Small intestine (tissue), 7 donors: ENCODE measurements around the gene AGRN. TPM values are rescaled to one million over a fixed set of nuclear protein-coding genes. Genes with fewer than 3 reads are reported as not detected.

Experiments
- DNase-seq, 2 donors: peaks; one replicate each; pipeline versions ENCODE4 v3.0.0 to v3.0.0-alpha.2; 2013
- FAIRE-seq: peaks from 2 replicates; lab custom pipeline; 2012; peaks lifted over from hg19 to GRCh38; lab: Jason Lieb, UNC
- H3K27ac ChIP-seq, 3 donors: one replicate each; pipeline ENCODE4 v1.5.1; 2013; ENCODE audit warnings: low read length in 2 of 3, mild to moderate bottlenecking in 2 of 3, control low read depth in 1 of 3, inconsistent platforms in 1 of 3, low read depth in 1 of 3, moderate library complexity in 1 of 3
- H3K27me3 ChIP-seq, 3 donors: one replicate each; pipeline ENCODE4 v1.6.1; 2013; ENCODE audit warnings: low read length in 3 of 3, inconsistent platforms in 1 of 3; ENCODE audit not compliant: control insufficient read depth in 3 of 3, insufficient read depth in 3 of 3
- H3K36me3 ChIP-seq, 3 donors: one replicate each; pipeline ENCODE4 v1.6.1; 2013; ENCODE audit warnings: low read length in 3 of 3, inconsistent platforms in 1 of 3, low read depth in 1 of 3, mild to moderate bottlenecking in 1 of 3, moderate library complexity in 1 of 3; ENCODE audit not compliant: control insufficient read depth in 3 of 3, insufficient read depth in 2 of 3
- H3K4me1 ChIP-seq, 3 donors: one replicate each; pipeline ENCODE4 v1.6.1; 2013; ENCODE audit warnings: low read length in 2 of 3, inconsistent platforms in 1 of 3, low read depth in 1 of 3, mild to moderate bottlenecking in 1 of 3, moderate library complexity in 1 of 3; ENCODE audit not compliant: control insufficient read depth in 3 of 3, insufficient read depth in 2 of 3
- H3K4me3 ChIP-seq, 3 donors: one replicate each; pipeline ENCODE4 v1.5.1; 2013; ENCODE audit warnings: low read length in 3 of 3, control low read depth in 1 of 3, inconsistent platforms in 1 of 3, low read depth in 1 of 3, mild to moderate bottlenecking in 1 of 3, moderate library complexity in 1 of 3
- H3K9me3 ChIP-seq, 2 donors: one replicate each; pipeline ENCODE4 v1.6.1; 2013; ENCODE audit warnings: low read depth in 1 of 2, low read length in 1 of 2; ENCODE audit not compliant: control insufficient read depth in 2 of 2, insufficient read depth in 1 of 2
- WGBS, 3 donors: extraction: QIAGEN DNeasy Blood & Tissue Kit; methylation state at CpG; one replicate each; pipeline ENCODE4 v1.1.7; 2013; 5-methylcytosine and 5-hydroxymethylcytosine counted together
- polyA plus RNA-seq, 4 donors: library from polyadenylated mRNA; stranded (reverse) in 3 of 4; unstranded in 1 of 4; fragments of 200-250 nt in 3 of 4; fragments of 120-200 nt in 1 of 4; gene quantifications; one replicate each; pipeline versions ENCODE4 v1.2.1 to v1.2.3, GENCODE V29; 2013
- donor health status: healthy with polysubstance abuse.
- donor health status: control.
- donor health status: control.
- donor health status: Bipolar disorder and iron deficiency.
- donor health status: healthy.

The AGRN gene
- polyA plus RNA-seq, 4 donors = 13.2 to 104 (median 19.9) TPM

- Histone ChIP-seq H3K27ac (peak overlapping the region in 1 of 3 donors; percentile 84), H3K4me1 (peaks cover 0 to 22% (median 0%) of the 10 kb centered on the region in 3 donors), H3K36me3 (peaks cover 0 to 55% (median 0%) of the 10 kb centered on the region in 3 donors), H3K9me3 (no peaks in the 10 kb centered on the region), H3K4me3 (peak overlapping the region in 2 of 3 donors; percentile 36 to 51), H3K27me3 (peaks cover 0 to 5% (median 0%) of the 10 kb centered on the region in 3 donors)
- no peak for FAIRE-seq
- WGBS, 3 donors = 0 to 10% (median 3%) methylated on average over 30 to 73 of the region's 73 CpGs
- peak; percentile 79 to 94 for DNase-seq
Measured at GRCh38 chr1:1033009-1033587, 13.2 kb downstream of the AGRN start.

GRCh38 chr1:1033731-1034438, 14.0 kb downstream of the AGRN start:
- FAIRE-seq = no peak
- Histone ChIP-seq H3K27me3 (peaks cover 0 to 11% (median 4%) of the 10 kb centered on the region in 3 donors), H3K9me3 (no peaks in the 10 kb centered on the region), H3K4me3 (peak overlapping the region in 2 of 3 donors; percentile 19 to 51), H3K36me3 (peaks cover 0 to 60% (median 0%) of the 10 kb centered on the region in 3 donors), H3K4me1 (peaks cover 0 to 22% (median 0%) of the 10 kb centered on the region in 3 donors), H3K27ac (no peak overlapping the region)
- DNase-seq = peak in 1 of 2 donors; percentile 51
- WGBS, 3 donors = 7 to 13% (median 13%) methylated on average over 35 to 71 of the region's 71 CpGs

- WGBS, 3 donors = 63 to 70% (median 69%) methylated on average over 25 to 30 of the region's 30 CpGs
- H3K27me3 ChIP-seq = peaks cover 0 to 15% (median 4%) of the 10 kb centered on the region in 3 donors
- peaks cover 0 to 27% (median 3%) of the 10 kb centered on the region in 3 donors for H3K4me1 ChIP-seq
- H3K36me3 ChIP-seq = peaks cover 0 to 59% (median 0%) of the 10 kb centered on the region in 3 donors
- no peak overlapping the region for H3K27ac ChIP-seq
- FAIRE-seq (no peak), DNase-seq (no peak)
- H3K4me3 ChIP-seq = no peak overlapping the region
- no peaks in the 10 kb centered on the region for H3K9me3 ChIP-seq
Measured at GRCh38 chr1:1034439-1034781, 14.5 kb downstream of the AGRN start.

GRCh38 chr1:1035291-1035943, 15.5 kb downstream of the AGRN start:
- peaks cover 0 to 59% (median 0%) of the 10 kb centered on the region in 3 donors for H3K36me3 ChIP-seq
- H3K9me3 ChIP-seq = no peaks in the 10 kb centered on the region
- peaks cover 3 to 37% (median 5%) of the 10 kb centered on the region in 3 donors for H3K4me1 ChIP-seq
- FAIRE-seq (no peak), DNase-seq (no peak)
- peaks cover 0 to 23% (median 4%) of the 10 kb centered on the region in 3 donors for H3K27me3 ChIP-seq
- H3K27ac ChIP-seq = no peak overlapping the region
- WGBS, 3 donors = 87 to 91% (median 88%) methylated on average over 17 to 19 of the region's 19 CpGs
- H3K4me3 ChIP-seq = no peak overlapping the region

- WGBS, 3 donors = 45 to 77% (median 59%) methylated on average over 29 to 30 of the region's 30 CpGs
Measured at GRCh38 chr1:1037366-1038327, 17.7 kb downstream of the AGRN start.

GRCh38 chr1:1038694-1039093, 18.8 kb downstream of the AGRN start:
- H3K4me1 ChIP-seq = peaks cover 3 to 16% (median 6%) of the 10 kb centered on the region in 3 donors
- peaks cover 0 to 77% (median 0%) of the 10 kb centered on the region in 3 donors for H3K36me3 ChIP-seq
- H3K9me3 ChIP-seq = no peaks in the 10 kb centered on the region
- H3K27me3 ChIP-seq = peaks cover 0 to 22% (median 4%) of the 10 kb centered on the region in 3 donors
- FAIRE-seq (no peak), DNase-seq (no peak)
- H3K4me3 ChIP-seq = no peak overlapping the region
- no peak overlapping the region for H3K27ac ChIP-seq
- 79 to 91% (median 80%) methylated on average over 6 of the region's 6 CpGs for WGBS, 3 donors

More at GRCh38 chr1:1037366-1038327, 17.7 kb downstream of the AGRN start:
- Histone ChIP-seq H3K9me3 (no peaks in the 10 kb centered on the region), H3K27ac (no peak overlapping the region), H3K27me3 (peaks cover 0 to 23% (median 4%) of the 10 kb centered on the region in 3 donors), H3K4me1 (peaks cover 3 to 19% (median 6%) of the 10 kb centered on the region in 3 donors), H3K4me3 (no peak overlapping the region), H3K36me3 (peaks cover 0 to 67% (median 0%) of the 10 kb centered on the region in 3 donors)
- no peak for FAIRE-seq
- DNase-seq = peak in 1 of 2 donors; percentile 28

- Histone ChIP-seq H3K27ac (no peak overlapping the region), H3K27me3 (peaks cover 0 to 20% (median 4%) of the 10 kb centered on the region in 3 donors), H3K36me3 (peaks cover 0 to 82% (median 2%) of the 10 kb centered on the region in 3 donors), H3K4me1 (peaks cover 3 to 16% (median 6%) of the 10 kb centered on the region in 3 donors), H3K4me3 (no peak overlapping the region), H3K9me3 (no peaks in the 10 kb centered on the region)
- 37 to 40% (median 39%) methylated on average over 16 to 17 of the region's 17 CpGs for WGBS, 3 donors
- no peak for FAIRE-seq
- DNase-seq = no peak
Measured at GRCh38 chr1:1039145-1039910, 19.4 kb downstream of the AGRN start.
